NCI-H1930 (cell line): ENCODE results near the gene ST8SIA4.
"Not testable (repeated sequence)": the region's sequence is repeated elsewhere in the genome, so short reads cannot be mapped to it uniquely, and the experiment has no call there.

Source experiments
- DNase-seq, 2 experiments: peaks; one replicate each; lab custom pipeline; 2025; lab: John Stamatoyannopoulos, UW

ST8SIA4 gene

GRCh38 chr5:100788417-100788816 is 114.7 kb downstream of the ST8SIA4 start:
- DNase-seq = no peak

DNA sequence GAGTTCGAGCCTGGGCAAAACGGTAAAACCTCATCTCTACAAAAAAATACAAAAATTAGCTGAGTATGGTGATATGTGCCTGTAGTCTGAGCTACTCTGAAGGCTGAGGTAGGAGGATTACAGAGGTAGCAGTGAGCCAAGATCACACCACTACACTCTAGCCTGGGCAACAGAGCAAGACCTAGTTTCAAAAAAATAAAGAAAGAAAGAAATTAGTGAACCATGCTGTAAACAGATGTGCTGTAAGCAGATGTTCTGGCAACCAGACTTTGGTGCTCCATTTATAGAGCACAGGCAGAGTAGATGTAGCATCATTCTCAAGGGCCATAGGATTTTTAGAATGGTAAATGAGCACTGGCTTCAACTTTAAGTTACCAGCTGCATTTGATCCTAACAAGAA is 115.4 kb downstream of the ST8SIA4 start:
- no peak for DNase-seq

- DNase-seq = not testable (repeated sequence)
Observed at GRCh38 chr5:100785536-100785935, 117.5 kb downstream of the ST8SIA4 start.

DNA sequence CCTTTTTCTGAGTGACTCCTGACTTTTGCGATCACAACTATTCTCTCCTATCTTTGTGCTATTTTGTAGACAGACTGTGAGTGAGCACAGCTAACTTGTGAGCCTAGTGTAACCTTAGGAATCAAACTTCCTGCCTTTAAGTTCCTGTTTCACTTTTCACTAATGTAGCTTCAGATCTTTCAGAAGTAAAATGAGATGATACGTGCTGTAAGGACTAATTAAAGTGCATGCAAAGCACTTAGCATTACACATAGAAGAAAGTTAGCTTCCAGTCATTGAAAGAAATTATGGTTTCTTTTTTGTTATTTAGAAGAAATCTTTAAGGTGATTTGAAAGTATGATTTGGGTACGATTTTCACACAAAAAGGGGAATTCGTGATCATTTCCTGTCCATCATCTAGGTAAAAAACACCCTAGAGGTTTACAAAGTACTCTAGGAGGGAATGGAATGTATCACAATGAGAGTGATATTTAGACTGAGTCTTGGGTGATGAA is 122.7 kb downstream of the ST8SIA4 start:
- DNase-seq = no peak

DNA sequence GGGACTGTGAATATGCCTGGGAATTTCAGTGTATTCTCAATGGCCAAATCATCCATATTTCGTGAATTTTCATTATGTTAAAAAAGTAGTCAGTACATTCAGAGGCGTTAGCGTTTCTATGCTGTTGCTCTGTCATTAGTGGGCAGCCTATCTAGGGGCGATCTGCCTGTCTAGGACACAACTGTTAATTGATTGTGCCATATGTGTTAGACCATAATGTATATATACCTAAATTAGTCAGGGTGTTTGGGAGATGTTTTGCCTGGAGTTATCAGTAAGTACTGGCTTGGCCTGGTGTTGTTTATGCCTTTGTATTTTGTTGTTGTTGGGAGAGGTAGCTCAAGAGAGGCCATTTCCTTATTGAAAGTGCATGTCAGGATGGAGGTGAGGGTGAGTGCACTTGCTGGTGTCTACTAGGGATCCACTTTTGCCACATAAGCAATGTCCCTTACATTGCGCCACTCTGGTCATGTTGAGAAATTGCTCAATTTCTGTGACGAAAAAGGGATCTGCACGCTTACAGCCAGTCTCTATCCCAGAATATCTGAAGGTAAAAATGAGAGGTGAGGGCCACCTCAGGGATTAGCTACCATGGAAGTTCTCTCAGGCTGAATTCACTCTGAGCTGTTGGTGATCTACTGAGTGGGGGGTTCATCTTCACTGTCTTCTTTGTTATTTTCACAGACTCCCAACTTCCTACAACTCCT is 123.3 kb downstream of the ST8SIA4 start:
- no peak for DNase-seq

DNA sequence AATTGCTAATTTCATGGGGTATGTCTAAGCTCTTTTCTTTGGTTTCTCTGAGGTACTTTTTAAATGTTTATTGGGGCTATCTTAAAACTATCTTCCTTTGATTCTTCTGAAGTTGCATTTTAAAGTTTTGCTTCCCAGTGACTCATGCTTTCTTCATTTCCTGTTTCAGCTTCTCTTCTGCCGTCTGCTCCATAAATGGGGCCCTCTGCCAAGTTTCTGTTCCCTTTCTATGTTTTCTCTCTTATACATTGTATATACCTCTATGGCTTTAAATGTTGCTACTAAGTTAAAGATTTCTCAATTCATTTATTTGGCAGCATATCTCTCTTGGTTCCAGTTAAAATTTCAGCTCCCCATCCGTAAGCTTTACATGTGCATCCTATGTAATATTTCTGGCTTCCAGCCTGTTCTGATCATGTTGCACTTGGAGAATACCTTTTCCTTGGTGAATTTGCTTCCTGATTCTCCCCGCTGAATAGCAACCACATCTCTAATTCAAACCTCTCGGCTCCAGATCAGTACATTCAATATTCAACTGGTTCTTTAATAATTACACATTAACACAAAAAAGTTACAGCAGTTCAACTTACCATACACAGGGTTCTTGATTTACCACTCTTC is 125.3 kb downstream of the ST8SIA4 start:
- no peak for DNase-seq

GRCh38 chr5:100775533-100775855 is 127.6 kb downstream of the ST8SIA4 start:
- DNase-seq = no peak

GRCh38 chr5:100772548-100772947 is 130.5 kb downstream of the ST8SIA4 start:
- no peak for DNase-seq

- DNase-seq = no peak
Observed at GRCh38 chr5:100772006-100772405, 131.1 kb downstream of the ST8SIA4 start.

- DNase-seq = no peak
Observed at GRCh38 chr5:100771181-100771580, 131.9 kb downstream of the ST8SIA4 start.

DNA sequence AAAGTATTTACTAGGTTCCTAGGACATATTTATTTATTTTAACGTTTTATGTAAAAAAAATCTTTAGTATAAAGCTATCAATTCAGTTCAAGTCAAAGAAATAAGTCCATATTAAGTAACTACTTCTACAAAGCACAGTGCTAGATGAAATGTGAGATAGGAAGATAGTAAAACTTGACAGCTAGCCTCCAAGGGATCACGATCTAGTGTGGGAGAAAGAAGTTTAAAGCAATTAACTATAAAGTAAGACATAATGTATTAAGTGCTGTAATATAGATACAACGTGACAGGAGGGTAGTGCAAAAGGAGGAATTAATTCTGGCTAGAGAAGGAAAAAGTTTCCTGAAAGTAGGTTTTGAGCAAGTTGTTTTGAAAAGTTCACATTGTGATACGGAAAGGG is 134.9 kb downstream of the ST8SIA4 start:
- no peak for DNase-seq

GRCh38 chr5:100762995-100763394 is 140.1 kb downstream of the ST8SIA4 start:
- DNase-seq = no peak

- DNase-seq = no peak
Observed at GRCh38 chr5:100762108-100762507, 141.0 kb downstream of the ST8SIA4 start.

DNA sequence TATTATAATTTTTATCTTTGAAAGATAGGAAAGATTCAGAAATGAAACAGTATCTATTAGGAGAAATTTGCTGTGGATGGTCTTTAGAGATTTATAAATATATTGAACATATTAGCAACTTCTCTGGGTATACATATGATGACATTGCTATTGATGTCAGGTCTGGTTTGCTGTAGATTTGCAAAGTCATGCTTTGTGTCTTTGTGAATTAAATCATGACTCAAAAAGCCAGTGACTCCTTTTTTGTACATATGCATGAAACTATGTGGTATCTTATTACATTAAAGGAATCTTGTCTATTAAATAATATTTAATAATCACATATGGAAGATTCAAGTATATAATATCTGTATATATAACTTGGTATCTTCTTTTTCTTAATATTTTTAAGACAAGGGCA is 141.9 kb downstream of the ST8SIA4 start:
- DNase-seq = no peak

DNA sequence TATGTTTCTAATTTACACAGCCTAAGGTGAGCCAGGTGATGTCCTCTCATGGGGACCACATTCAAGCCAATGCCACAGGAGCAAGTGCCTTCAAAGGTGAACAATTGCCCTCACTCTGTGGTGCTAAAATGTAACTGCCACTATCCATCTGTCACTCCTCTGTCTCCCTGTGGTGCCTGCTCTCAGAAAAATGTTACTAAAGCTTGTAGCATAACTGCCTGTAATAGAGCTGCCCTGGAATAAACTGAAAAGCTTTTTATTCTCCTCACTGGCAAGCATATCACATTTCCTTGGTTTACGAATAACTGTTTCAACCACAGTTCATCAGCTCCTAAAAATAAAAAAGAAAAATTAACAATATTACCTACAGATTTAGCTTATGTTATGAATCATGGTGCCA is 142.4 kb downstream of the ST8SIA4 start:
- no peak for DNase-seq

DNA sequence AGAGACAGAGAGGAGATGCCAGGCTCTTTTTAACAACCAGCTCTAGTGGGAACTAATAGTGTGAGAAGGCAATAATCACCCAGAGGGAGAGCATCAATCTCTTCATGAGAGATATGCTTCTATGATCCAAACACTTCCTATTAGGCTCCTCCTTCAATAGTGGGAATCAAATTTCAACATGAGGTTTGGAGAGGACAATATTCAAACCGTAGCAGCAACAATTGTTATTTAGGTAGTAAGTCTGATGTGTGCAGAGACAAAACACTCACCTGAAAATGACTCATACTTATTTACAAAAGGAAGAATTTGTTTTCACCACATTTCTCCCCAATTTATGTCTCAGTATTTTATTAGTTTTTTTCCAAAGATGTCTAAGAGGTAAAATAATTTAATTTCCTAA is 144.3 kb downstream of the ST8SIA4 start:
- no peak for DNase-seq

DNA sequence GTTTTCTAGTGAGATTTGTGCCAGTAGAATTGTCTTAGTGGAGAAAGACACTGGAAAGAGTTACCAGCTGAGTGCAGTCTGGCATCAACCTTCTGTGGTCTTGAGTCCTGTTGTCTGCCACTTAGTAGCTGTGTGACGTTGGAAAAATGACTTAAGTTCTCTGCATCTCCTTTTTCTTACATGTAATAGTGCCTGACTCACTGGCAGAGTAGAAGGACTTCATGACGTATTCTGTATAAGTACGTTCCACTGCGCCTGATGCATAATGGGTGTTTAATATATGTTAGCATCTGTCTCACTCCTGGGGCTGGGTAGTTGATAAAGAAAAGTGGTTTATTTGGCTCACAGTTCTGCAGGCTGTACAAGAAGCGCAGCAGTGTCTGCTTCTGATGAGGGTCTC is 144.8 kb downstream of the ST8SIA4 start:
- no peak for DNase-seq

GRCh38 chr5:100757618-100758017 is 145.5 kb downstream of the ST8SIA4 start:
- DNase-seq = no peak
